Measurements from ENCODE around the gene SLC36A3. TPM values are rescaled to one million over a fixed set of nuclear protein-coding genes. Genes with fewer than 3 reads are reported as not detected.

Gene SLC36A3
- total and polyA plus RNA-seq, 2 of the 4 experiments (the other 2 are of a cell fraction) = not detected

- Histone ChIP-seq H3K4ac (ENCODE audit: low read depth, low read length) (no peak overlapping the region), H2BK120ac (ENCODE audit: low read depth, low read length) (no peak overlapping the region), H2AK5ac (ENCODE audit: low read depth, low read length) (no peak overlapping the region), H4K5ac (ENCODE audit: low read depth, low read length) (no peak overlapping the region), H3K4me1 (ENCODE audit: control insufficient read depth, insufficient read depth, low read length) (no peaks in the 10 kb centered on the region), H3K4me2 (ENCODE audit: low read depth, low read length) (no peak overlapping the region), H3K27ac (ENCODE audit: insufficient read depth, low read length) (no peak overlapping the region), H4K8ac (ENCODE audit: low read depth in 2 of 2, low read length in 2 of 2) (no peak overlapping the region), H3K9me1 (ENCODE audit: insufficient read depth, low read length) (no peaks in the 10 kb centered on the region), H3K14ac (replicated peaks; ENCODE audit: low read depth, low read length) (no peak overlapping the region), H2BK5ac (ENCODE audit: low read depth, low read length, poor library complexity, severe bottlenecking) (no peak overlapping the region), H4K91ac (ENCODE audit: insufficient read depth, low read depth, low read length) (no peak overlapping the region), H3K79me1 (ENCODE audit: low read depth in 1 of 2, low read length in 2 of 2) (no peaks in the 10 kb centered on the region), H2AK9ac (replicated peaks; ENCODE audit: low read depth, low read length, poor library complexity) (no peak overlapping the region), H3K27me3 (ENCODE audit: control insufficient read depth, insufficient read depth, low read length) (peaks cover 33% of the 10 kb centered on the region), H2BK15ac (ENCODE audit: low read depth, low read length) (no peak overlapping the region), H2BK20ac (ENCODE audit: low read depth, low read length) (no peak overlapping the region), H4K20me1 (ENCODE audit: insufficient read depth, low read length) (no peaks in the 10 kb centered on the region), H3K18ac (ENCODE audit: low read depth, low read length) (no peak overlapping the region), H3K9ac (ENCODE audit: low read depth, low read length) (no peak overlapping the region), H3K56ac (ENCODE audit: extremely low read depth, insufficient read depth, low read length) (no peak overlapping the region), H2AFZ (replicated peaks; ENCODE audit: low read length, poor library complexity) (no peak overlapping the region), H3K23ac (ENCODE audit: low read depth, low read length) (no peak overlapping the region), H3K9me3 (ENCODE audit: control insufficient read depth, insufficient read depth, low read length) (no peaks in the 10 kb centered on the region), H3K4me3 (ENCODE audit: insufficient read depth, low read depth, low read length) (no peak overlapping the region), H3K36me3 (ENCODE audit: control insufficient read depth, insufficient read depth, low read length) (no peaks in the 10 kb centered on the region)
- dilution Hi-C loops (cut with HindIII; ENCODE audit: low sequenced_read_pairs, unreplicated experiment) (no loop called here), intact Hi-C loops (cut with micrococcal nuclease) (no loop called here), in situ Hi-C loops (cut with MboI; ENCODE audit: low sequenced_read_pairs) (no loop called here)
- POLR2A ChIA-PET (ENCODE audit: unreplicated experiment) = no interaction called here
- BruUV-seq (replicated peaks) = no TSS peak
- CTCF ChIA-PET = no interaction called here
- no peak for ATAC-seq (ENCODE audit: low read depth)
- no CpG with 5 or more reads among the region's 4 CpGs for WGBS, 2 experiments (ENCODE audit: extremely low coverage in 2 of 2, insufficient read length in 1 of 2)
- TF ChIP-seq POLR2A (IDR thresholded peaks at IDR 0.05; ENCODE audit: low read depth, low read length) (no peak), CTCF (conservative IDR thresholded peaks at IDR 0.05; ENCODE audit: low read depth, low read length) (no peak), MXI1 (IDR thresholded peaks at IDR 0.05; ENCODE audit: borderline replicate concordance, low read depth, low read length) (no peak), RFX5 (IDR thresholded peaks at IDR 0.05; ENCODE audit: low read depth, low read length) (no peak), RAD21 (IDR thresholded peaks at IDR 0.05; ENCODE audit: low read length) (no peak), NFE2L2 (IDR thresholded peaks at IDR 0.05; ENCODE audit: low read depth, low read length) (no peak), SMC3 (IDR thresholded peaks at IDR 0.05; ENCODE audit: low read depth, low read length) (no peak), ELK1 (IDR thresholded peaks at IDR 0.05; ENCODE audit: borderline replicate concordance, low read depth, low read length) (no peak), MAFK (IDR thresholded peaks at IDR 0.05; ENCODE audit: low read depth, low read length) (no peak), USF2 (IDR thresholded peaks at IDR 0.05; ENCODE audit: low read depth, low read length) (no peak), BHLHE40 (IDR thresholded peaks at IDR 0.05; ENCODE audit: low read depth, low read length) (no peak)
- DNase-seq = no peak
These were observed 57.8 kb downstream of the SLC36A3 start for GRCh38 chr5:151245680-151246219.

All from IMR-90 (cell line).